Measurements from ENCODE around the gene SULT4A1.

The SULT4A1 gene

GRCh38 chr22:43860126-43860525 lies 2.2 kb downstream of the SULT4A1 start:
- DNase-seq = no peak

GRCh38 chr22:43859621-43860020 lies 2.7 kb downstream of the SULT4A1 start:
- no peak for DNase-seq

GRCh38 chr22:43859176-43859575 lies 3.1 kb downstream of the SULT4A1 start:
- no peak for DNase-seq

GRCh38 chr22:43858156-43858895 lies 4.0 kb downstream of the SULT4A1 start:
- DNase-seq = no peak

GRCh38 chr22:43857367-43857766 lies 4.9 kb downstream of the SULT4A1 start:
- DNase-seq = no peak

- no peak for DNase-seq
Observed at GRCh38 chr22:43855431-43855830, 6.9 kb downstream of the SULT4A1 start.

- DNase-seq = no peak
Observed at GRCh38 chr22:43854786-43855271, 7.5 kb downstream of the SULT4A1 start.

GRCh38 chr22:43854121-43854785 lies 8.1 kb downstream of the SULT4A1 start:
- DNase-seq = no peak

- DNase-seq = no peak
Observed at GRCh38 chr22:43853328-43853931, 8.9 kb downstream of the SULT4A1 start.

- no peak for DNase-seq
Observed at GRCh38 chr22:43852573-43853327, 9.6 kb downstream of the SULT4A1 start.

- DNase-seq = no peak
Observed at GRCh38 chr22:43851979-43852307, 10.4 kb downstream of the SULT4A1 start.

- no peak for DNase-seq
Observed at GRCh38 chr22:43851058-43851978, 11.0 kb downstream of the SULT4A1 start.

- DNase-seq = no peak
Observed at GRCh38 chr22:43850529-43850928, 11.8 kb downstream of the SULT4A1 start.

- no peak for DNase-seq
Observed at GRCh38 chr22:43849731-43850130, 12.6 kb downstream of the SULT4A1 start.

- no peak for DNase-seq
Observed at GRCh38 chr22:43848366-43849171, 13.7 kb downstream of the SULT4A1 start.

- no peak for DNase-seq
Observed at GRCh38 chr22:43847376-43848289, 14.7 kb downstream of the SULT4A1 start.

- DNase-seq = no peak
Observed at GRCh38 chr22:43846966-43847365, 15.3 kb downstream of the SULT4A1 start.

GRCh38 chr22:43845981-43846380 lies 16.3 kb downstream of the SULT4A1 start:
- DNase-seq = no peak

GRCh38 chr22:43844560-43845545 lies 17.5 kb downstream of the SULT4A1 start:
- no peak for DNase-seq

All from activated CD4-positive, alpha-beta T cell treated with anti-CD3 and anti-CD28 coated beads for 4 hours (primary cell).